Hindlimb muscle (tissue), 1 donor: Measurements from ENCODE around the gene KRTAP19-8. TPM values are rescaled to one million over a fixed set of nuclear protein-coding genes. Genes with fewer than 3 reads are reported as not detected.

Experiments
- DNase-seq: peaks from one replicate; pipeline ENCODE4 v3.0.0-alpha.2; 2013
- polyA plus RNA-seq: library from polyadenylated mRNA; unstranded; fragments of 120-200 nt; gene quantifications from one replicate; pipeline ENCODE4 v1.2.1, GENCODE V29; 2013; ENCODE audit not compliant: insufficient read length

The KRTAP19-8 gene
- not detected for polyA plus RNA-seq

- DNase-seq = no peak
Observed at GRCh38 chr21:31038376-31038775, at the start of gene KRTAP19-8. Gene KRTAP19-8, minus strand, starts transcription at chr21:31038476. Its CDS starts 33 bp downstream, at chr21:31038443.

GRCh38 chr21:31087639-31088473 is 49.6 kb upstream of the KRTAP19-8 start:
- no peak for DNase-seq

- no peak for DNase-seq
Observed at GRCh38 chr21:31084689-31085088, 46.4 kb upstream of the KRTAP19-8 start.

GRCh38 chr21:31078796-31079195 is 40.5 kb upstream of the KRTAP19-8 start:
- DNase-seq = no peak

GRCh38 chr21:31078216-31078615 is 39.9 kb upstream of the KRTAP19-8 start:
- DNase-seq = no peak

- DNase-seq = no peak
Observed at GRCh38 chr21:31075848-31076247, 37.6 kb upstream of the KRTAP19-8 start.

GRCh38 chr21:31072533-31072932 is 34.3 kb upstream of the KRTAP19-8 start:
- no peak for DNase-seq

GRCh38 chr21:31064803-31065202 is 26.5 kb upstream of the KRTAP19-8 start:
- DNase-seq = no peak

GRCh38 chr21:31052489-31053142 is 14.3 kb upstream of the KRTAP19-8 start:
- DNase-seq = no peak

GRCh38 chr21:31050577-31051157 is 12.4 kb upstream of the KRTAP19-8 start:
- DNase-seq = no peak

- DNase-seq = no peak
Observed at GRCh38 chr21:31045841-31046240, 7.6 kb upstream of the KRTAP19-8 start.

- DNase-seq = no peak
Observed at GRCh38 chr21:31043471-31043870, 5.2 kb upstream of the KRTAP19-8 start.

GRCh38 chr21:31042080-31042464 is 3.8 kb upstream of the KRTAP19-8 start:
- DNase-seq = no peak

GRCh38 chr21:31041295-31042079 is 3.2 kb upstream of the KRTAP19-8 start:
- DNase-seq = no peak

GRCh38 chr21:31034378-31034777 is 3.9 kb downstream of the KRTAP19-8 start:
- DNase-seq = no peak

- no peak for DNase-seq
Observed at GRCh38 chr21:31030367-31031106, 7.7 kb downstream of the KRTAP19-8 start.

- no peak for DNase-seq
Observed at GRCh38 chr21:31023680-31024079, 14.6 kb downstream of the KRTAP19-8 start.

GRCh38 chr21:31022306-31022705 is 16.0 kb downstream of the KRTAP19-8 start:
- no peak for DNase-seq

GRCh38 chr21:31018232-31018631 is 20.0 kb downstream of the KRTAP19-8 start:
- DNase-seq = no peak

- DNase-seq = no peak
Observed at GRCh38 chr21:31014891-31015290, 23.4 kb downstream of the KRTAP19-8 start.

- DNase-seq = no peak
Observed at GRCh38 chr21:31012133-31013089, 25.9 kb downstream of the KRTAP19-8 start.
